GM21423 (cell line): ENCODE results near the gene B4GALT3.

Experiments used
- ATAC-seq: cut with Tn5 transposase; IDR thresholded peaks from one replicate; pipeline ENCODE4 v1.9.1; 2021; ENCODE audit warnings: mild to moderate bottlenecking, moderate library complexity; ENCODE audit not compliant: unreplicated experiment

The B4GALT3 gene

GRCh38 chr1:161164901-161165610 lies 12.3 kb downstream of the B4GALT3 start:
- ATAC-seq: no peak

GRCh38 chr1:161163793-161164192 lies 13.5 kb downstream of the B4GALT3 start:
- ATAC-seq: no peak

- ATAC-seq: no peak
Observed at GRCh38 chr1:161162806-161163205, 14.5 kb downstream of the B4GALT3 start.

GRCh38 chr1:161162052-161162451 lies 15.3 kb downstream of the B4GALT3 start:
- ATAC-seq: no peak

- no peak for ATAC-seq
Observed at GRCh38 chr1:161161652-161162051, 15.7 kb downstream of the B4GALT3 start.

- no peak for ATAC-seq
Observed at GRCh38 chr1:161160671-161161145, 16.6 kb downstream of the B4GALT3 start.

GRCh38 chr1:161159913-161160243 lies 17.4 kb downstream of the B4GALT3 start:
- ATAC-seq: no peak

GRCh38 chr1:161159087-161159912 lies 18.0 kb downstream of the B4GALT3 start, which contains the start of gene USP21:
USP21 (plus strand) TSS chr1:161159500; CDS start chr1:161160641, 1,141 bp downstream.
- ATAC-seq: peak; percentile 84

GRCh38 chr1:161158316-161159010 lies 18.8 kb downstream of the B4GALT3 start:
- no peak for ATAC-seq

- no peak for ATAC-seq
Observed at GRCh38 chr1:161157867-161158266, 19.4 kb downstream of the B4GALT3 start.

- ATAC-seq: peak; percentile 92
Observed at GRCh38 chr1:161153682-161154337, 23.5 kb downstream of the B4GALT3 start, which contains the start of gene UFC1. UFC1 (plus strand) TSS chr1:161153978; CDS start chr1:161153998, 20 bp downstream.

GRCh38 chr1:161153176-161153575 lies 24.1 kb downstream of the B4GALT3 start:
- no peak for ATAC-seq

GRCh38 chr1:161145832-161146231 lies 31.5 kb downstream of the B4GALT3 start:
- ATAC-seq: no peak

GRCh38 chr1:161140755-161141400 lies 36.4 kb downstream of the B4GALT3 start:
- no peak for ATAC-seq

- no peak for ATAC-seq
Observed at GRCh38 chr1:161139766-161140165, 37.5 kb downstream of the B4GALT3 start.

GRCh38 chr1:161138431-161138830 lies 38.9 kb downstream of the B4GALT3 start:
- no peak for ATAC-seq

GRCh38 chr1:161137881-161138280 lies 39.4 kb downstream of the B4GALT3 start:
- ATAC-seq: no peak

- ATAC-seq: no peak
Observed at GRCh38 chr1:161133220-161133740, 44.0 kb downstream of the B4GALT3 start.

- peak; percentile 93 for ATAC-seq
Observed at GRCh38 chr1:161132410-161133219, 44.7 kb downstream of the B4GALT3 start, which contains the start of gene DEDD. DEDD (minus strand) TSS chr1:161132667; CDS start chr1:161124462, 8,205 bp downstream.
